Fibroblast of the aortic adventitia (primary cell): ENCODE results near the gene PEX19. TPM values are rescaled to one million over a fixed set of nuclear protein-coding genes. Genes with fewer than 3 reads are reported as not detected.

Experiments
- DNase-seq: peaks from one replicate; pipeline ENCODE4 v3.0.0-alpha.2; 2010; ENCODE audit warnings: low read depth
- H3K4me3 ChIP-seq: 2 replicates; pipeline ENCODE4 v1.5.1; 2011; ENCODE audit warnings: low read depth, mild to moderate bottlenecking, control low read depth, low read length, moderate library complexity
- small RNA-seq: library from RNA; depleted of rRNA; stranded (forward); fragments of <200 nt; gene quantifications from one replicate; pipeline ENCODE3, GENCODE V24; 2012
- total RNA-seq: library from RNA; depleted of rRNA; stranded (reverse); fragments of >200 nt; gene quantifications from 2 replicates; pipeline ENCODE4 v1.2.3, GENCODE V29; 2012; ENCODE audit warnings: low replicate concordance
- TF ChIP-seq, protein P1 (sequence below): IDR thresholded peaks from 2 replicates; pipeline ENCODE4 v1.5.1; 2011; ENCODE audit warnings: mild to moderate bottlenecking, low read length, control low read depth, inconsistent platforms; ENCODE audit not compliant: insufficient read depth

The PEX19 gene
- total RNA-seq, 1 donor, result 55.1 TPM

DNA sequence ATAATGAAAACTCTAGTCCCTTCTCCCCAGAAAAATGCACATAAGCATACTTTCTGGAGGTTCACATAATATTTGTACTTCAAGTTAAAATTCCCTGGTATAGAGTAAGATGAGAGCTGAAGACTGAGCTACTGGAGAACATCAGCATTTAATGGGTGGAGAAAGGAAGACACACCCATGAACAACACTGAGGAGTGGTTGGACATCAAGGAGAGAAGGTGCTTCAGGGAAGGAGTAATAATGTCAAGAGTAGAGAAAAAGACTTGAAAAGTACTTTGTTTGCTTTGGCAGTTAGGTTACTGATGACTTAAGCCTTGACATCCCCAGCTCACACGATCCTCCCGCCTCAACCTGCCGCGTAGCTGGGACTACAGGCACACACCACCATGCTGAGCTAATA, 57.9 kb downstream of the PEX19 start:
- no peak for DNase-seq
- TF ChIP-seq, protein P1, sequence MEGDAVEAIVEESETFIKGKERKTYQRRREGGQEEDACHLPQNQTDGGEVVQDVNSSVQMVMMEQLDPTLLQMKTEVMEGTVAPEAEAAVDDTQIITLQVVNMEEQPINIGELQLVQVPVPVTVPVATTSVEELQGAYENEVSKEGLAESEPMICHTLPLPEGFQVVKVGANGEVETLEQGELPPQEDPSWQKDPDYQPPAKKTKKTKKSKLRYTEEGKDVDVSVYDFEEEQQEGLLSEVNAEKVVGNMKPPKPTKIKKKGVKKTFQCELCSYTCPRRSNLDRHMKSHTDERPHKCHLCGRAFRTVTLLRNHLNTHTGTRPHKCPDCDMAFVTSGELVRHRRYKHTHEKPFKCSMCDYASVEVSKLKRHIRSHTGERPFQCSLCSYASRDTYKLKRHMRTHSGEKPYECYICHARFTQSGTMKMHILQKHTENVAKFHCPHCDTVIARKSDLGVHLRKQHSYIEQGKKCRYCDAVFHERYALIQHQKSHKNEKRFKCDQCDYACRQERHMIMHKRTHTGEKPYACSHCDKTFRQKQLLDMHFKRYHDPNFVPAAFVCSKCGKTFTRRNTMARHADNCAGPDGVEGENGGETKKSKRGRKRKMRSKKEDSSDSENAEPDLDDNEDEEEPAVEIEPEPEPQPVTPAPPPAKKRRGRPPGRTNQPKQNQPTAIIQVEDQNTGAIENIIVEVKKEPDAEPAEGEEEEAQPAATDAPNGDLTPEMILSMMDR, result no peak
- no peak overlapping the region for H3K4me3 ChIP-seq

Small RNA genes lying within 50 kb of the gene (small RNA-seq; reads per million reads assigned to genes)
- gene RF00019, result not detected

Other genes starting within 250 kb of the PEX19 start
- not detected in 2 replicates for gene KCNJ10, start 215.0 kb downstream of the PEX19 start, total RNA-seq
- gene KCNJ9, start 203.6 kb downstream of the PEX19 start, total RNA-seq, result 0.08 TPM in 1 of 2 replicates, not detected in the other
- gene IGSF8, start 186.5 kb downstream of the PEX19 start, total RNA-seq, result 10.1 and 10.8 TPM in 2 replicates
- gene ATP1A2, start 169.4 kb downstream of the PEX19 start, total RNA-seq, result 0.27 TPM in 1 of 2 replicates, not detected in the other
- not detected in 2 replicates for gene ATP1A4, start 133.5 kb downstream of the PEX19 start, total RNA-seq
- 0.18 TPM in 1 of 2 replicates, not detected in the other for gene CASQ1, start 94.6 kb downstream of the PEX19 start, total RNA-seq
- 72.1 and 224 TPM in 2 replicates for gene PEA15, start 79.7 kb downstream of the PEX19 start, total RNA-seq
- gene DCAF8, start 22.6 kb downstream of the PEX19 start, total RNA-seq, result 63.0 and 76.6 TPM in 2 replicates
- 220 and 248 TPM in 2 replicates for gene COPA, start 58.1 kb upstream of the PEX19 start, total RNA-seq
- 60.6 and 79.3 TPM in 2 replicates for gene NCSTN, start 58.2 kb upstream of the PEX19 start, total RNA-seq
- gene NHLH1, start 81.9 kb upstream of the PEX19 start, total RNA-seq, result not detected in 2 replicates
- not detected in 2 replicates for gene VANGL2, start 115.4 kb upstream of the PEX19 start, total RNA-seq
- gene SLAMF6, start 238.1 kb upstream of the PEX19 start, total RNA-seq, result not detected in 2 replicates